Measurements from ENCODE around the gene DUSP10.

DNA sequence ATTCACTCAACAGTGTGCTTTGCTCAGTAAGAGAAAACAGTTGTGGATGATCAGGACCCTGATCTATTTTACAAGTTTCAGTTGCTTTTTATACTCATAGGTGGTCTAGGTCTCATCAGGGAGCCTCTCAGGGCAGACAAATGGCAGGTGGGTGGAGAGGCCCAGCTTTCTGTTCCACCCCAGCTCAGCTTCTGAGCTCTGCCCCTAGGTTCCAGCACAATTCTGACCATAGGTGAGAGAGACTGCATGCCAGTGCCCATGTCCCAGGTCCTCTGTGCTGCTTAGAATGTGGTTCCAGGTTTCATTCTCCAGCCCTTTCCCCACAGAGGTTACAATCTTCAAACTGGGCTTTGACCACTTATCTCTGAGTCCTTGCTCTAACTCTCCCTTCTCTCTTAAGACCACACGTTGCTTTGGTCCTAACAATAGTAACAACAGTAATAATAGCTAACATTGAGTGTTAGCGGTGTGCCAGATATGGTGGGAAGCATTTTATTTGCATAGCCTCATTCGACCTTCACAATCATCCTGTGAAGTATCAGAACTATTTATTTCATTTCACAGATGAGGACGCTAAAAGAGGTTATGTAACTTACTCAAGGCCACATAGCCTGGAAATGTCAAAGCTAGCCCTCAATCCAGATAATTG lies 19.6 kb upstream of the DUSP10 start:
- TF ChIP-seq, protein P1, sequence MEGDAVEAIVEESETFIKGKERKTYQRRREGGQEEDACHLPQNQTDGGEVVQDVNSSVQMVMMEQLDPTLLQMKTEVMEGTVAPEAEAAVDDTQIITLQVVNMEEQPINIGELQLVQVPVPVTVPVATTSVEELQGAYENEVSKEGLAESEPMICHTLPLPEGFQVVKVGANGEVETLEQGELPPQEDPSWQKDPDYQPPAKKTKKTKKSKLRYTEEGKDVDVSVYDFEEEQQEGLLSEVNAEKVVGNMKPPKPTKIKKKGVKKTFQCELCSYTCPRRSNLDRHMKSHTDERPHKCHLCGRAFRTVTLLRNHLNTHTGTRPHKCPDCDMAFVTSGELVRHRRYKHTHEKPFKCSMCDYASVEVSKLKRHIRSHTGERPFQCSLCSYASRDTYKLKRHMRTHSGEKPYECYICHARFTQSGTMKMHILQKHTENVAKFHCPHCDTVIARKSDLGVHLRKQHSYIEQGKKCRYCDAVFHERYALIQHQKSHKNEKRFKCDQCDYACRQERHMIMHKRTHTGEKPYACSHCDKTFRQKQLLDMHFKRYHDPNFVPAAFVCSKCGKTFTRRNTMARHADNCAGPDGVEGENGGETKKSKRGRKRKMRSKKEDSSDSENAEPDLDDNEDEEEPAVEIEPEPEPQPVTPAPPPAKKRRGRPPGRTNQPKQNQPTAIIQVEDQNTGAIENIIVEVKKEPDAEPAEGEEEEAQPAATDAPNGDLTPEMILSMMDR (IDR thresholded peaks at IDR 0.05): no peak
- TF ChIP-seq POLR2A (IDR thresholded peaks at IDR 0.05): no peak

Data from Peyer's patch (tissue), 4 donors.